ENCODE measurements around the gene DOC2A.

The DOC2A gene

DNA sequence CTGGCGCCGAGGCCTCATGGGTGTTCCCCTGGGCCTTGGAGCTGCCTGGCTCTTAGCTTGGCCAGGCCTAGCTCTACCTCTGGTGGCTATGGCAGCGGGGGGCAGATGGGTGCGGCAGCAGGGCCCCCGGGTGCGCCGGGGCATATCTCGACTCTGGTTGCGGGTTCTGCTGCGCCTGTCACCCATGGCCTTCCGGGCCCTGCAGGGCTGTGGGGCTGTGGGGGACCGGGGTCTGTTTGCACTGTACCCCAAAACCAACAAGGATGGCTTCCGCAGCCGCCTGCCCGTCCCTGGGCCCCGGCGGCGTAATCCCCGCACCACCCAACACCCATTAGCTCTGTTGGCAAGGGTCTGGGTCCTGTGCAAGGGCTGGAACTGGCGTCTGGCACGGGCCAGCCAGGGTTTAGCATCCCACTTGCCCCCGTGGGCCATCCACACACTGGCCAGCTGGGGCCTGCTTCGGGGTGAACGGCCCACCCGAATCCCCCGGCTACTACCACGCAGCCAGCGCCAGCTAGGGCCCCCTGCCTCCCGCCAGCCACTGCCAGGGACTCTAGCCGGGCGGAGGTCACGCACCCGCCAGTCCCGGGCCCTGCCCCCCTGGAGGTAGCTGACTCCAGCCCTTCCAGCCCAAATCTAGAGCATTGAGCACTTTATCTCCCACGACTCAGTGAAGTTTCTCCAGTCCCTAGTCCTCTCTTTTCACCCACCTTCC lies 23.3 kb downstream of the DOC2A start:
- no peak for ATAC-seq

DNA sequence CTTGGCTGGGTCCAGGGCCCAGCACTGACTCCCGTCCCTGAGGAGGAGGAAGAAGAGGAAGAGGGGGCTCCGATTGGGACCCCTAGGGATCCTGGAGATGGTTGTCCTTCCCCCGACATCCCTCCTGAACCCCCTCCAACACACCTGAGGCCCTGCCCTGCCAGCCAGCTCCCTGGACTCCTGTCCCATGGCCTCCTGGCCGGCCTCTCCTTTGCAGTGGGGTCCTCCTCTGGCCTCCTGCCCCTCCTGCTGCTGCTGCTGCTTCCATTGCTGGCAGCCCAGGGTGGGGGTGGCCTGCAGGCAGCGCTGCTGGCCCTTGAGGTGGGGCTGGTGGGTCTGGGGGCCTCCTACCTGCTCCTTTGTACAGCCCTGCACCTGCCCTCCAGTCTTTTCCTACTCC lies 23.9 kb downstream of the DOC2A start:
- no peak for ATAC-seq

DNA sequence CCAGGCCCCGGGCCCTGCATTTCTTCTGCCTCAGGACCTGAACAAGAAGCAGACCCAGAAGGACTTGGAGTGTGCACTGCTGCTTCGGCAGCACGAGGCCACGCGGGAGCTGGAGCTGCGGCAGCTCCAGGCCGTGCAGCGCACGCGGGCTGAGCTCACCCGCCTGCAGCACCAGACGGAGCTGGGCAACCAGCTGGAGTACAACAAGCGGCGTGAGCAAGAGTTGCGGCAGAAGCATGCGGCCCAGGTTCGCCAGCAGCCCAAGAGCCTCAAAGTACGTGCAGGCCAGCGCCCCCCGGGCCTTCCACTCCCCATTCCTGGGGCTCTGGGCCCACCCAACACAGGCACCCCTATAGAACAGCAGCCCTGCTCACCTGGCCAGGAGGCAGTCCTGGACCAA lies 24.6 kb downstream of the DOC2A start:
- ATAC-seq, result no peak

DNA sequence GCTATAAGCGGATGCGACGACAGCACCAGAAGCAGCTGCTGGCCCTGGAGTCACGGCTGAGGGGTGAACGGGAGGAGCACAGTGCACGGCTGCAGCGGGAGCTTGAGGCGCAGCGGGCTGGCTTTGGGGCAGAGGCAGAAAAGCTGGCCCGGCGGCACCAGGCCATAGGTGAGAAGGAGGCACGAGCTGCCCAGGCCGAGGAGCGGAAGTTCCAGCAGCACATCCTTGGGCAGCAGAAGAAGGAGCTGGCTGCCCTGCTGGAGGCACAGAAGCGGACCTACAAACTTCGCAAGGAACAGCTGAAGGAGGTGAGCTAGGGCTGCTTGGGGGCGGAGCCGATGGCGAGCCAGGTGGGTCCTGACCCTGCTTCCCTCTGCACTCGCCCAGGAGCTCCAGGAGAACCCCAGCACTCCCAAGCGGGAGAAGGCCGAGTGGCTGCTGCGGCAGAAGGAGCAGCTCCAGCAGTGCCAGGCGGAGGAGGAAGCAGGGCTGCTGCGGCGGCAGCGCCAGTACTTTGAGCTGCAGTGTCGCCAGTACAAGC lies 25.5 kb downstream of the DOC2A start:
- no peak for ATAC-seq

DNA sequence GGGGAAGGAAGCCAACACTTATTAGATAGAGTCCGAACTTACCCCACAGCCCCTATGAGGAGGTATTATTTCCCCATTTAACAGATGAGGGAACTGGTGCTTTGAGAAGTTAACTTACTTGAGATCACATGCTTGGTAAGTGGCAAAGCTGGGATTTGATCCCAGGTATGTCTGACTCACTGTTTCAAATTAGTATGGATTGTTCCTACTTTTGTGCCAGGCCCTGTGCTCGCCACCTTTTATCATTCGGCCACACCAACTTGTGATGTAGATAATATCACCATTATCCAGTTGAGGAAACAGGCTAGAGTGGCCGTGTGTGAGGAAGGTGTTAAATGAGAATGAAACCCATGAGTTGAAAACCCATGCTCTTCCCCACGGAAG lies 26.1 kb downstream of the DOC2A start:
- no peak for ATAC-seq

DNA sequence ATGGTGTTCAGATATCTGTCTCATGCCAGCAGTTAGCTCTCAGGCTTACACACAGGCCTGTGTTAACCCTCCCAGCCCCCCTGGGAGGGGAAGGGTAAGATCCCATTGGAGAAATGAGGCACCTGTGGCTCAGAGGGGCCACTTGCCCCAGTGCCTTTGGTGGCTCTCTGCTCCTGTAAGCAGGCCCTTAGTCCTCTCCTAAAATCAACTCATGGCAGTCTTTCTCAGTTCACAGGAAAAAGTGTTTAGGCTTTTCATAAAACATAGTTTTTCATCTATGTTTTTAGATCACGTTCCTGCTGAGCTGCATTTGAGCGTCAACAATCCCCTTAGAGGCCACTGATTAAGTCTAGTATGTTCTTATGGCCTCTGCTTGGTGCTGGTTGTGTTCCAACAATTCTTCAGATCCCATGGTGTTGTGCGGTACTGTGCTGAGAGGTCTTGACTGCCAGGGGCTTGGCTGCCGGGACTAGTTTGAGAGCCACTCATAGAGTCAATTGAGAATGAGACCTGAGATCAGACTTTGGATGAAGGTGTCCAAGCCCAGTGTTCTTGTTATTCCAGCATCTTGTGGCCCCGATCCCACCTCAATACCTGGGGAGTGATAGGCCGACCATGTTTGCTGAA lies 26.6 kb downstream of the DOC2A start:
- ATAC-seq, result no peak

DNA sequence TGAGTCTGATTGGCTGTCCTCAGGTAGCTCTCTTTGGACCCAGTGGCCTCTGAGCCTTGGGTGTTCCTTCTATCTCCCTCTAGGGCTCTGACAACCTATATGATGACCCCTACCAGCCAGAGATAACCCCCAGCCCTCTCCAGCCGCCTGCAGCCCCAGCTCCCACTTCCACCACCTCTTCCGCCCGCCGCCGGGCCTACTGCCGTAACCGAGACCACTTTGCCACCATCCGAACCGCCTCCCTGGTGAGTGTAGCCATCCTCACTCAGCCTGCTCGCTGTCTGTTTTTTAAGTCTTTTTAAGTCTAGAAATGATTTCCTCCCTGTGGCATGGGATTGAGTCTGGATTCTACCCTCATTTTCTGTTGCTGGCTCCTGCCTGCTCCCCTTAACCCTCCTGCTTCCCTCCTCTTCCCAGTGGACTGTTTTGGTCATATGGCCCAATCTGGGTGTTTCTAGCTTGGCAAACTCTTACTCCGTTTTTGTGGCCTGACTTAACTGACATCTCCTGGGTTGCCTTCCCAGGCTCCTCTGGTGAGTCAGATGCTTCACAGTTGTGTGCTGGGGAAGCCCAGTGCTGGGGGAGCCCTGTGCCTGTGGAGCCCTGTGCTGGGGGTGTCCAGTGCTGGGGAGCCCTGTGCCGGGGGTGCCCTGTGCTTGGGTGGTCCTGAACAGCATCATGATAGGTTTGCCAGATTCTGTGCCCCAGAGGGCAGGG lies 27.2 kb downstream of the DOC2A start:
- no peak for ATAC-seq

DNA sequence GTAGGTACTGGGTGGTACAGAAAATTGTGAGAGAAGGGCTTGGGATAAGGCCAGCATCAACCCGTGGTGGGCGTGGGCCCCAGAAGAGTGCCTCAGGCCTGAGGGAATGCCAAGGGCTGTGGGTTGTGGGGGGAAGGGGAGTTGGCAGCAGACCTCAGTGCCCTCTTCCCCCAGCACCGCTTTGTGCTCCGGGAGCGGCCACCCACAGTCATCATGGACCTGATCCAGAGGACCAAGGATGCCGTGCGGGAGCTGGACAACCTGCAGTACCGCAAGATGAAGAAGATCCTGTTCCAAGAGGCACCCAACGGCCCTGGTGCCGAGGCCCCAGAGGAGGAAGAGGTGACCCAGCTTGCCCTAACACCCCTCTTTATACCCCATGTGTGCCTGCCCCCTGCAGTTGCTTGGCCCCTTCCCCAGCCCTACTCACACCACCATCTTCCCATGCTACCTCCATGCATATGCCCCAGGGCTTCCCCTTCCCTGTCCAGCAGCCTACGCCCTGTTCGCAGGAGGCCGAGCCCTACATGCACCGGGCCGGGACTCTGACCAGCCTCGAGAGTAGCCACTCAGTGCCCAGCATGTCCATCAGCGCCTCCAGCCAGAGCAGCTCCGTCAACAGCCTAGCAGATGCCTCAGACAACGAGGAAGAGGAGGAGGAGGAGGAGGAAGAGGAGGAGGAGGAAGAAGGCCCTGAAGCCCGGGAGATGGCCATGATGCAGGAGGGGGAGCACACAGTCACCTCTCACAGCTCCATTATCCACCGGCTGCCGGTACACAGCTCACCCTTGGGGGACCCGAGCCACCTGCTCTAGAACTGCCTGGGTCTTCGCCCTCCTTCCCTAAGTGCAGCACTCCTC lies 28.0 kb downstream of the DOC2A start:
- no peak for ATAC-seq

DNA sequence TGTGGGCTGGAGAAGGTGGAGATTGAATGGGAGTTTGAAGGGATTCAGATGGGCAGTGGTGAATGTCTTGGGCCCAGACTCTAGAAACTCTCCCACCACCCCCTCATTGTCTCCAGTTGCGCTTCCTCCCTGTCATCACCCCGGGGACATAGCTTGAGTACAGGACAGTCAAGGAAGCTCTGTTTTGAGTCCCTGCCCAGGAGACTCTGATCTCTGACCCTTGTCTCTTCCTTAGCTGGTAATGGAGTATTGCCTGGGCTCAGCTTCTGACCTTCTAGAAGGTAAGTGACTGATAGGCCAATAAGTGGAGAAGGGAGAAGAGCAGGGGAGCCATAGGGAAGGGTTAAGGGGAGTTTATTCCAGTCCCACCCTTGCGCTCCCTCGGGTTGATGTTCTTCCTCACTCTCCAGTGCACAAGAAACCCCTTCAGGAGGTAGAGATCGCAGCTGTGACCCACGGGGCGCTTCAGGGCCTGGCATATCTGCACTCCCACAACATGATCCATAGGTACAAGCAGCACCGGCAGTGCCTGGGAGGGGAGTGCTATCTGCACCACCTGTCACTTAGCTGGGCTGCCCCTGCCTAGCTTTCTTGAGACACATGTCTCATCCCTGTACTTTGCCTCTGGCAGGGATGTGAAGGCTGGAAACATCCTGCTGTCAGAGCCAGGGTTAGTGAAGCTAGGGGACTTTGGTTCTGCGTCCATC lies 32.1 kb downstream of the DOC2A start:
- no peak for ATAC-seq

DNA sequence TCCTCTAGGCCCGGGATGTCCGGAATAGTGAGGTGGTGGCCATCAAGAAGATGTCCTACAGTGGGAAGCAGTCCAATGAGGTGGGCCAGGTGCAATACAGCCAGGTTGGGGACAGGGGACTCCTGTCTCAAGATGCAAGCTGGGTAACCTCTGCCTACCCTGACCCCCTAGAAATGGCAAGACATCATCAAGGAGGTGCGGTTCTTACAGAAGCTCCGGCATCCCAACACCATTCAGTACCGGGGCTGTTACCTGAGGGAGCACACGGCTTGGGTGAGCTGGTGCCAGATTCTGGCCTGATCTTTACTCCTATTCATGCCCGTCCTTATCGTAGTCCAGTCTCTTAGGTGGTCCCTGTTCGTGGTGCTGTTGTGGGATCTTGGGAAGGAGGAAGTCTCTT lies 32.7 kb downstream of the DOC2A start:
- no peak for ATAC-seq

DNA sequence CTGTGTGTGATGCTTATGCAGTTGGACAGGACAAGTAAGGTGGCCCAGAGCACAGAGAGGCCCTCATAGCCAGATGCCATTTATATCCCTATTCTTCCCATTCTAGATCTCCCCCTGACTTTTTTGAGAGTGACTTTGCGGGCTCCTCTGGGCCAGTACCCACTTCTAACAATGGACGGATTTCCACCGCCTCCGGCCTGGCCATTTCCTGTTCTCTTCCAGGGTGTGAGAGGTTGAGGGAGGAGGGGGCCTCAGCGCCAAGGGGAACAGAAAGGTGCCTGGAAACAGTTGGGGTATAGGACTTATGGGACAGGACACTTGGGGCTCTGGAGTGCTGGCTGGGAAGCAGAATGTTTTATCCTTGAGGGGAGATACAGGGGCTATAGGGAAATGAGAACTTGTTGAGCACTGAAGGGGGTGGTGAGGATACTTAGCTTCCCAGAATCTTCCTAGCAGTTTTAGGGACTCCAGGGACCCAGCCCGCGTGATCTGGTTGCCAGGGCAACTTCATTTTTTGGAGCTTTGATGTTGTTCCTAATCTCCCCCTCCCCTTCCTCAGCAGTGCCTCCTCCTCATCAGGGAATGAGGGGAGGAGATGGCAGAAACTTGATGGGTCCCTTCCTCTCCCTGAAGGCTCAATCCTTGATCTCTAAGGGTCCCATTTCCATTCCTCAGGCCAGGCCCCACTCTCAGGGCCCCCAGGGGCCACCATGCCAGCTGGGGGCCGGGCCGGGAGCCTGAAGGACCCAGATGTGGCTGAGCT lies 33.6 kb downstream of the DOC2A start:
- ATAC-seq, result no peak

DNA sequence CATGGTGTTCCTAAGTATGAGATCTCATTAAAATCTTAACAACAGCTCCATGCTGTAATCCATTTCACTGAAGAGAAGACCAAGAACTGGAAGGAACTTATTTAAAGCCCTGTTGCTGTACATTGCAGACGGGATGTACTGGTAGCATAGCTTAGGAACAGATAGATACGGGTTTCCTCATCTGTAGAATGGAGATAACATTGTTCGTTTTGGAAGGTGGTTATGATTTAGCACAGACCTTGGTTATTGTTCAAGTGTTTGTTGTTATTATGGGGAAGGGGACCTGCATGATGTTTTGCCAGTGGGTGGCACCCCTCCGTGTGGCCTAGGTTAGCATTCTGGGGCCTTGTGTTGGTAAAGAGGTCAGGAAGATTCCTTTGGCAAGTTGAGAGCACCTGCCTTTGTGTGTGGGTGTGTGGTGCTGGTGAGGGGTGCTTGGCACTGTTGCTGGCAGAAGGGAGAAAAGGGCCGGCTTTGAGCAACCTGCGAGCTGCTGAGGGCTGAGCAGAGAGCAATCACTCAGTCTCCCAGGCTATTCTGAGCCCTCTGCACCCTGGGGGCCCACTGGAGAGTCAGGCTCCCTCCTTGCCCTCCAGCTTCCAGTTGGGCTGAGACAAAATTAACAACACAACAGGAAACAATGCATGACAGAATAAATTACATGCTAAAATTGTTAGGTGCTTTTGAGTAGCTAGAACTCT lies 34.9 kb downstream of the DOC2A start:
- ATAC-seq, result no peak

DNA sequence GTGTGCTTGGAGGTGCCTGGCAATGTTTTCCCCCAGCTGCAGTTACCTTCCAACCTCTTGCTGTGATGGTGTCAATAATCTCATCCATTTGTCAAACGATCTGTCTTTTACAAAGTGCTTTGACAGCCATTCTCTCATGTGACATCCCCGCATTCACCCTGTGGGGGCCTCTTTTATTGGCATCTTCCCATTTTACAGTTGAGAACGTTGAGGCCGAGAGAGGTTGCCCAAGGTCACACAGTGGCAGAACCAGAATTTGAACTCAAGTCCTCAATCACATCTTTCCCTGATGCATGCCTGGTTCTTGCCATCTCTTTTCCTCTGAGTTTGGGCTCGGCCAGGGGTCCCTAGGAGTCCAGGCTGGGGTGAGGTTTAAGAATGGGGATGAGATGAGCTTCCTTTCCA lies 35.7 kb downstream of the DOC2A start:
- ATAC-seq, result no peak

DNA sequence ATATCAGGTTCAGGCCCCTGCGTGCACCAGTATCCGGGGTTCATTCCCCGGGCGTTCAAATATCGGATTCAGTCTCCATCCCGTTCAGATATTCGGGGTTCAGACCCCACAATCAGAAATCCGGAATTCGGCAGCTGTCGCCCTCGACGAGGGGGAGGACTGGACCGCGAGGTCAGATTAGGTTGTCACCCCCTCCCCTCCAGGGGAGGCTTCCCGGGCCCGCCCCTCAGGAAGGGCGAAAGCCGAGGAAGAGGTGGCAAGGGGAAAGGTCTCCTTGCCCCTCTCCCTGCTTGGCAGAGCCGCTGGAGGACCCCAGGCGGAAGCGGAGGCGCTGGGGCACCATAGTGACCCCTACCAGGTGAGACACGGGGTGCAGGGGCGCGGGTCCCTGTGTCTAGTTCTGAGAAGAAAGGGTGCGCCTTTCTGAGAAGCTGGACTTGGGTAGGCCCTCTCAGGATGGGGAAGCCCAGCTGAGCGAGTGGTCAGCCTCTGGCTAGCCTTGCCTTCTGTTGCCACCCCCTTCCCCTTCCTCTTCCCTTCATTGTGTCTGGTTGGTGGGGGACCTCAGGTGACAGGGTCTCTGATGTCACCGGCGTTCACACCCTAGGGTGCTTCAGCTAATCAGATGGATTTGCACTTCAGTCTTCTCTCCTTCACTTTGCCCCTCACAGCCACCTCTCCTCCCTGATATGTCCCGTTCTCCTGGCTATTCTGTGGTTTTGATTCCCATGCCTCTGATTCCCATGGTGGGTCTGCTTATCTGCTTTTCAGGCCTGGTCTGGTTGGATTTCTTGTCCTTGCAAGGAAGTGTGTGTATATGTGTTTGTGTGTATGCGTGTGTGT lies 36.3 kb downstream of the DOC2A start:
- ATAC-seq, result no peak

DNA sequence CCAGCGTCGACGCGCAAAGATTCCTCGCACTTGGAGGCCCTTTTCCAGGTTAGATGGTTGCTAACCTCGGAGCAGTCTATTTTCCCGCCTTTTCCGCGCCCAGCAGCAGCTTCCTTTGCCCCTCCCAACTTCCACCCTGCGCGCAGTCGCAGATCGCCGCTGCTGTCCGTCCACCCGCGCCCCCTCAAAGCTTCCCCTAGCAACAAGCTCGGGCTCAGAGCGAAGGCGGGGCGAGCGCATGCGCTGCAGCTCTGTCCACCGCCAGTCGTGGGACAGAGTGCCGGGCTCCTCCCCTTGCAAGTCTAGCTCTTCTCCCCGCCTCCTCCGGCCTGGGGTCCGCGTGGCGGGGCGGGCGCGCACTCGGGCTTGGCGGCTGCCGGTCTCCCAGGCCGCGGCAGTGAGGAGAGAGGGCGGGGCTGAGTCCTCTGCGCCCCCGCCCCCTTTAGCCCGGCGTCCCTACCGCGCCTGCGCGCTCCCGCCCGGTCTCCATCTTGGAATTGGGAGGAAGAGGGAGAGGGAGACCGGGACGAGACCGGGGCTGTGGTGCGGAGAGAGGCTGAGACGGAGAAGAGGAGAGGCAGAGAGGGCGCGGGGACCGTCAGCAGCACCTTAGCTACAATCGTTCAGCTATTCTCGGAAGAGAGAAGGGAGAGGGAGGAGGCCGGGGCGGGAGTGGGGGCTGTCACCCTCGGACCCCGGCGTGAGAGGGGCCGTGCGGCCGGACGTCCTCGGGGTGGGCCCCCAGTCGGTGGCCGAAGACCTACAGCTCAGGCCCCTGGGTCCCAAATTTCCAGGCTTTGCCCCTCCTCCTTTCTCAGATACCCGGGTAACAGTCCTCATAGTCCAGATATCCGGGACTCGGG lies 37.2 kb downstream of the DOC2A start, which contains the start of gene TAOK2:
Gene TAOK2, plus strand, starts transcription at position 485 of the 863 bp plus-strand sequence. CDS start 3,905 bp downstream, outside the sequence.
- ATAC-seq, result peak; percentile 99

DNA sequence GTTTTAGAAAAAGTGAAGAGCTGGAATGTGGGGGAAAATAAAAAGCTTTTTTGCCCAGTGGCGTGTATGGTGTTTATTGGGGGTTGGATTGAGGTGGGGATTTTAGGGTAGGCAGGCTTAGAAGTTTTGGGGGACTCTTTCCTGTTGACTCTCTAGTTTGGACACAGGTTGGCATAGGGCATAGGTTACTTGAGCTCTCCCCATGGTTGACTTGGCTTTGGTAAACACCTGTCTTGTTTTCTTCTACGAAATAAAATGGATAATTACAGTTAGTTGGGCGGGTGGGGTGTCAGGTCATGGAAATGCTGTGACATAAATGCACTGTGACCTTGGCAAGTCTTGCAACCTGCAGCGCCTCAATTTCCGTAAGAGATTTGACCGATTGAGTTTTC lies 37.8 kb downstream of the DOC2A start:
- no peak for ATAC-seq

DNA sequence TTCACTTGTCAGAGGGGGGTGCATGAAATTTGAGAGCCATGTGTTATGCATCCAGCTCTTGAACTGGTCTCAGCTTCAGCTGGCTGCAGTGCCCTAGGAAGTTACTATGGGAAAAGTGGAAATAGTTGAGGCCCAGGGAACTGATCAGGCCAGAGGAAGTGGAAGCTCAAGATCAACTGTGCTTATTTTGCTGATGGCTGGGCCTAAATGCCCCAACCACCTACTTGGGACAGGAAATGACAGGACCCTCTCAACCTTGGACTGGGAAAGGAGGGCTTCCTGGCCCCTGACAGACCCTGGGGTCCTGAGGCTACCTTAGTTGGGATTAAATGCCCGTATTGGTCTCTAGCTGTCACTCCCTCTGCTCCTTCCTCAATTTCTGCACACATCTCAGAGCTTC lies 38.3 kb downstream of the DOC2A start:
- ATAC-seq, result no peak

DNA sequence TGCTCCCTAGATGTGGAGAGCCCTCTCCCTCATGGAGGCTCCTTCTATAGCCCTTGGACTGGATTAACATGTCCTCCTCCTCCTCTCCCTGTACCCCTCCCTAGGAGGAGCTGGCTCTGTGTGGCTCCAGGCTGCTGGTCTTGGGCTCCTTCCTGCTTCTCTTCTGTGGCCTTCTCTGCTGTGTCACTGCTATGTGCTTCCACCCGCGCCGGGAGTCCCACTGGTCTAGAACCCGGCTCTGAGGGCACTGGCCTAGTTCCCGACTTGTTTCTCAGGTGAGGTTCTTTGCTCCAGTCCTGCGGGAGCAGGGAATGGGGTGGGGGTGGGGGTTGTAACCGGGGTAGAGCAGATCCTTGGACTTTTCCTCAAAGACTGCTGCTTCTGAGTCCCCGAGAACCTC lies 39.5 kb downstream of the DOC2A start:
- ATAC-seq, result no peak

DNA sequence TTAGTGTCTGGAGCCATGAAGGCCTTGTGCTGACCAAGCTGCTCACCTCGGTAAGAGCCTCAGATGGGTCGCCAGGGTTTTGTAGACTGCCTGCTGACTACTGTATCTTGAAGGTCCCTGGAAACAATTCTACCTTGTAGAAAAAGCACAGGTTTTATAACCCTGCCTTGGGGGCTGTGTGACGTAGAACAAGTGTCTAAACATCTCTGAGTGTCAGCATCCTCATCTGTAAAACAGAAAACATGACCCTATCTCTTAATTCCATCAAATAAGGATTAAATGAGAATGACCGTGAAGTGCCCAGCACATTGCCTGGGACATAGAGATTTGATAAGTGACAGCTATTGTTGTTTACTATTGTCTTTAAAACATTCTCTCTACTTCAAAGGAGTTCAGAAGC lies 42.6 kb downstream of the DOC2A start:
- ATAC-seq, result no peak

All from activated CD4-positive, CD25-positive, alpha-beta regulatory T cell treated with anti-CD3 and anti-CD28 coated beads, Interleukin-2, amount 50 U/mL, for 24 hours (primary cell).